Measurements from ENCODE around the gene C17orf113.
"Not testable (repeated sequence)": the region's sequence is repeated elsewhere in the genome, so short reads cannot be mapped to it uniquely, and the experiment has no call there.

C17orf113 gene

GRCh38 chr17:42041619-42042018 lies 8.8 kb downstream of the C17orf113 start:
- no peak for DNase-seq

- DNase-seq = no peak
These were observed 9.6 kb downstream of the C17orf113 start for GRCh38 chr17:42040818-42041217.

- no peak for DNase-seq
These were observed 10.3 kb downstream of the C17orf113 start for GRCh38 chr17:42039794-42040763.

- no peak for DNase-seq
These were observed 12.0 kb downstream of the C17orf113 start for GRCh38 chr17:42038221-42038973.

GRCh38 chr17:42034059-42034458 lies 16.3 kb downstream of the C17orf113 start:
- no peak for DNase-seq

GRCh38 chr17:42031584-42031983 lies 18.8 kb downstream of the C17orf113 start:
- DNase-seq = no peak

- DNase-seq = no peak
These were observed 21.6 kb downstream of the C17orf113 start for GRCh38 chr17:42028791-42029127.

GRCh38 chr17:42027961-42028790 lies 22.2 kb downstream of the C17orf113 start:
- DNase-seq = no peak

- DNase-seq = no peak
These were observed 22.9 kb downstream of the C17orf113 start for GRCh38 chr17:42027590-42027889.

- no peak for DNase-seq
These were observed 23.4 kb downstream of the C17orf113 start for GRCh38 chr17:42026857-42027589.

- DNase-seq = no peak
These were observed 24.5 kb downstream of the C17orf113 start for GRCh38 chr17:42025936-42026335.

GRCh38 chr17:42025191-42025579 lies 25.2 kb downstream of the C17orf113 start:
- DNase-seq = no peak

- no peak for DNase-seq
These were observed 26.7 kb downstream of the C17orf113 start for GRCh38 chr17:42023524-42024349.

GRCh38 chr17:42020845-42021244 lies 29.6 kb downstream of the C17orf113 start:
- DNase-seq = not testable (repeated sequence)

- DNase-seq = peak; percentile 95 to 96
These were observed 30.6 kb downstream of the C17orf113 start, which contains the start of gene NKIRAS2 for GRCh38 chr17:42019509-42020404. Gene NKIRAS2, plus strand, starts transcription at chr17:42020090. Its CDS starts 1,488 bp downstream, at chr17:42021578.

GRCh38 chr17:42018988-42019387 lies 31.4 kb downstream of the C17orf113 start:
- no peak for DNase-seq

- DNase-seq = no peak
These were observed 32.1 kb downstream of the C17orf113 start for GRCh38 chr17:42018339-42018738.

GRCh38 chr17:42017866-42018200 lies 32.6 kb downstream of the C17orf113 start:
- DNase-seq = no peak

- DNase-seq = peak; percentile 87 to 92
These were observed 33.2 kb downstream of the C17orf113 start, which contains the start of gene DNAJC7 for GRCh38 chr17:42016941-42017865. Gene DNAJC7, minus strand, starts transcription at chr17:42017439. Its CDS starts 23 bp downstream, at chr17:42017416.

Measured in activated CD4-positive, alpha-beta T cell treated with anti-CD3 and anti-CD28 coated beads, Interleukin-2, amount 50 U/mL, for 48 hours (primary cell).